Mesendoderm (in vitro differentiated cells): ENCODE results near the gene UQCC3.
"Not testable (repeated sequence)": the region's sequence is repeated elsewhere in the genome, so short reads cannot be mapped to it uniquely, and the experiment has no call there.

Source experiments
- DNase-seq: peaks from one replicate; pipeline ENCODE4 v3.0.0; 2013
- H2AK5ac ChIP-seq: 2 replicates; pipeline ENCODE4 v1.6.1; 2013; ENCODE audit warnings: low read length, inconsistent platforms
- H2BK120ac ChIP-seq: 2 replicates; pipeline ENCODE4 v1.6.1; 2013; ENCODE audit warnings: low read depth, mild to moderate bottlenecking, low read length, moderate library complexity, mixed read lengths
- H2BK15ac ChIP-seq: replicated peaks from 2 replicates; pipeline ENCODE4 v1.6.1; 2013; ENCODE audit warnings: low read depth, mild to moderate bottlenecking, moderate library complexity
- H2BK5ac ChIP-seq: 2 replicates; pipeline ENCODE4 v1.6.1; 2013; ENCODE audit warnings: low read length, inconsistent platforms
- H3K18ac ChIP-seq: 2 replicates; pipeline ENCODE4 v1.6.1; 2013; ENCODE audit warnings: mild to moderate bottlenecking, low read length, mixed read lengths
- H3K23ac ChIP-seq: one replicate; pipeline ENCODE4 v1.6.1; 2013; ENCODE audit warnings: low read length
- H3K27ac ChIP-seq: 2 replicates; pipeline ENCODE4 v1.5.1; 2013; ENCODE audit warnings: low read depth, mild to moderate bottlenecking, inconsistent platforms, low read length, moderate library complexity
- H3K27me3 ChIP-seq: 2 replicates; pipeline ENCODE4 v1.6.1; 2013; ENCODE audit warnings: low read length, control low read depth, mild to moderate bottlenecking, inconsistent platforms; ENCODE audit not compliant: insufficient read depth, poor library complexity
- H3K36me3 ChIP-seq: 2 replicates; pipeline ENCODE4 v1.6.1; 2013; ENCODE audit warnings: low read length, inconsistent platforms; ENCODE audit not compliant: control insufficient read depth, insufficient read depth
- H3K4ac ChIP-seq: one replicate; pipeline ENCODE4 v1.6.1; 2013; ENCODE audit warnings: low read depth, mild to moderate bottlenecking, low read length, moderate library complexity
- H3K4me1 ChIP-seq: 2 replicates; pipeline ENCODE4 v1.6.1; 2013; ENCODE audit warnings: low read depth, low read length, inconsistent platforms; ENCODE audit not compliant: control insufficient read depth
- H3K4me2 ChIP-seq: 2 replicates; pipeline ENCODE4 v1.6.1; 2013; ENCODE audit warnings: low read length
- H3K4me3 ChIP-seq: 2 replicates; pipeline ENCODE4 v1.5.1; 2013; ENCODE audit warnings: mild to moderate bottlenecking, low read length
- H3K56ac ChIP-seq: one replicate; pipeline ENCODE4 v1.6.1; 2013; ENCODE audit warnings: low read length
- H3K79me1 ChIP-seq: 2 replicates; pipeline ENCODE4 v1.6.1; 2013; ENCODE audit warnings: low read length, inconsistent platforms
- H3K79me2 ChIP-seq: 2 replicates; pipeline ENCODE4 v1.6.1; 2013; ENCODE audit warnings: mild to moderate bottlenecking, low read length; ENCODE audit not compliant: control insufficient read depth, insufficient read depth
- H3K9ac ChIP-seq: 2 replicates; pipeline ENCODE4 v1.6.1; 2013; ENCODE audit warnings: low read length, inconsistent platforms
- H4K5ac ChIP-seq: one replicate; pipeline ENCODE4 v1.6.1; 2013; ENCODE audit warnings: low read length
- H4K8ac ChIP-seq: one replicate; pipeline ENCODE4 v1.6.1; 2013; ENCODE audit warnings: low read depth, mild to moderate bottlenecking, control low read depth, low read length, moderate library complexity
- WGBS: extraction: QIAGEN DNeasy Blood & Tissue Kit; methylation state at CpG from one replicate; pipeline ENCODE4 v1.1.7; 2013; ENCODE audit warnings: low lambda C conversion rate, missing lambda C conversion rate; ENCODE audit not compliant: insufficient coverage; ENCODE audit errors: extremely low coverage; 5-methylcytosine and 5-hydroxymethylcytosine counted together

UQCC3 gene

GRCh38 chr11:62682518-62682917 lies 11.0 kb downstream of the UQCC3 start:
- Histone ChIP-seq H2AK5ac (no peak overlapping the region), H3K4me1 (peaks cover 3% of the 10 kb centered on the region), H3K79me2 (peaks cover 10% of the 10 kb centered on the region), H3K23ac (no peak overlapping the region), H4K8ac (no peak overlapping the region), H3K4me2 (no peak overlapping the region), H3K56ac (no peak overlapping the region), H3K79me1 (peaks cover 6% of the 10 kb centered on the region), H3K4ac (no peak overlapping the region), H3K4me3 (no peak overlapping the region), H3K9ac (no peak overlapping the region), H2BK15ac (no peak overlapping the region), H3K27me3 (no peaks in the 10 kb centered on the region), H2BK120ac (no peak overlapping the region), H3K27ac (no peak overlapping the region), H2BK5ac (no peak overlapping the region), H4K5ac (no peak overlapping the region), H3K18ac (no peak overlapping the region), H3K36me3 (no peaks in the 10 kb centered on the region)
- WGBS = no CpG with 5 or more reads among the region's 7 CpGs
- DNase-seq = no peak

GRCh38 chr11:62687508-62688396 lies 16.3 kb downstream of the UQCC3 start:
- Histone ChIP-seq H3K23ac (no peak overlapping the region), H2BK120ac (no peak overlapping the region), H3K27ac (no peak overlapping the region), H2AK5ac (no peak overlapping the region), H3K4me2 (no peak overlapping the region), H3K56ac (no peak overlapping the region), H3K36me3 (peaks cover 3% of the 10 kb centered on the region), H3K79me2 (no peaks in the 10 kb centered on the region), H3K79me1 (no peaks in the 10 kb centered on the region), H3K4me1 (no peaks in the 10 kb centered on the region), H2BK15ac (no peak overlapping the region), H4K5ac (no peak overlapping the region), H3K4me3 (no peak overlapping the region), H3K18ac (no peak overlapping the region), H3K4ac (no peak overlapping the region), H4K8ac (no peak overlapping the region), H2BK5ac (no peak overlapping the region), H3K9ac (no peak overlapping the region), H3K27me3 (no peaks in the 10 kb centered on the region)
- no peak for DNase-seq
- 100% methylated on average over 2 of the region's 74 CpGs for WGBS

- Histone ChIP-seq H3K79me2 (no peaks in the 10 kb centered on the region), H3K79me1 (no peaks in the 10 kb centered on the region), H4K5ac (no peak overlapping the region), H3K4me3 (no peak overlapping the region), H2AK5ac (no peak overlapping the region), H4K8ac (no peak overlapping the region), H3K27ac (no peak overlapping the region), H3K4me1 (no peaks in the 10 kb centered on the region), H3K4ac (no peak overlapping the region), H2BK5ac (no peak overlapping the region), H2BK15ac (no peak overlapping the region), H3K18ac (no peak overlapping the region), H3K9ac (no peak overlapping the region), H3K4me2 (no peak overlapping the region), H3K36me3 (peaks cover 3% of the 10 kb centered on the region), H3K27me3 (no peaks in the 10 kb centered on the region), H3K23ac (no peak overlapping the region), H2BK120ac (no peak overlapping the region), H3K56ac (no peak overlapping the region)
- DNase-seq = no peak
- no CpG with 5 or more reads among the region's 1 CpG for WGBS
These were observed 17.0 kb downstream of the UQCC3 start for GRCh38 chr11:62688491-62688890.

DNA sequence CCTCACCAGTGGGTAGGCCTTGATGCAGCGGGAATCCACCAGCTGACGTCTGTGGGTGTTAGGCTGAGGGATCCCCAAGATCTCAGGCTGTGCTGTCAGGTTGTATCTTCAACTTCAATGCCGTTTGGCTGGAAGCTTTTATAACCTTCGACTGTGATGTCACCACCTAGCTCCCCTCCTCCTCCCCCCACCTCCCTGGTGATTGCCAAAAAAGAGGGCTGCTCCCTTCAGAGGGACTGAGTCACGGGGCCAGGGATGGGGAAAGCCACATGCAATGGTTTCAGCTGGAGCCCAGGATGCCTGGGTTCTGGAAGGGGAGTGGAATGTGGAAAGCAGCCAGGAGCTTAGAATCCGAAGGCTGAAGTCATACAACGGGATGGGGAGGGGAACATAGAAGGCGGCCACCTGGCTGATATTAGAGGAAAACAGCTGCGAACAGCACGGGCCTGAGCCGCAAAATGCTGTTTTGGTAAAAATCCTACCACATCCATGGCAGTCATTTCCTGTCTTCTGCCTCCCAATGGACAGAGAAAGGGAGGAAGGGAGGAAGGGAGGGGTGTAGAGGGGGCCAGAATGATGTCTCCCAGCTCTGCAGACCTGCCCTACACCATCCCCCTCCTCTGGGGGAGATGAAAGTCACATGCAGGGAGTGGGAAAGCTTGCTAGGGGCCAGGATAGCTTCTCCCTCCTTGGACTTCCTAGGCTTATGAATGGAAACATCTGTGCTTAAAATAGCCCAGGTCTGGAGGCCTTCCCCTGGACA lies 18.1 kb downstream of the UQCC3 start, which contains the start of gene LRRN4CL:
Gene LRRN4CL, minus strand, starts transcription at position 110 of the 763 bp plus-strand sequence. CDS start 1,022 bp downstream, outside the sequence.
- Histone ChIP-seq H3K23ac (no peak within 1 kb of the TSS), H3K79me1 (no peaks in the 10 kb centered on the region), H3K4me2 (no peak within 1 kb of the TSS), H2BK15ac (no peak within 1 kb of the TSS), H3K9ac (no peak within 1 kb of the TSS), H4K8ac (no peak within 1 kb of the TSS), H3K18ac (no peak within 1 kb of the TSS), H2BK120ac (no peak within 1 kb of the TSS), H3K36me3 (peaks cover 4% of the 10 kb centered on the region), H2BK5ac (no peak within 1 kb of the TSS), H3K4ac (no peak within 1 kb of the TSS), H3K4me3 (no peak within 1 kb of the TSS), H3K56ac (no peak within 1 kb of the TSS), H3K27ac (no peak within 1 kb of the TSS), H4K5ac (no peak within 1 kb of the TSS), H3K4me1 (no peaks in the 10 kb centered on the region), H3K27me3 (no peaks in the 10 kb centered on the region), H3K79me2 (no peaks in the 10 kb centered on the region), H2AK5ac (no peak within 1 kb of the TSS)
- WGBS = no CpG with 5 or more reads among the region's 11 CpGs
- DNase-seq = no peak

DNA sequence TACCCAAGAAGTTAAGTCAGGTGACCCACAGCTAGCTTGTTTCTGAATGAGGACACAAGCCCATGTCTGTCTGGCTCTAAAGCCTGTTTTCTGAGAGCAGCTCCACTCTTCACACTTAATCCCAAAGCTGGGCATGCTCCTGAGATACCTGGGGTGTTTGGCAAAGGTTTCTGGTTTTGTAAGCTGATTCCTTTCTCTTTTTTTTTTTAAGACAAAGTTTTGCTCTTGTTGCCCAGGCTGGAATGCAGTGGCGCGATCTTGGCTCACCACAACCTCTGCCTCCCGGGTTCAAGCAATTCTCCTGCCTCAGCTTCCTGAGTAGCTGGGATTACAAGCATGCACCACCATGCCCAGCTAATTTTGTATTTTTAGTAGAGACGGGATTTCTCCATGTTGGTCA lies 22.2 kb downstream of the UQCC3 start:
- not testable (repeated sequence) for H4K5ac ChIP-seq, H2BK5ac ChIP-seq, H2AK5ac ChIP-seq, H3K9ac ChIP-seq, H3K23ac ChIP-seq, H3K4me2 ChIP-seq, H3K18ac ChIP-seq, H3K79me2 ChIP-seq, H4K8ac ChIP-seq, H3K56ac ChIP-seq, H3K27ac ChIP-seq, H3K4me3 ChIP-seq, H2BK15ac ChIP-seq, H3K4ac ChIP-seq, H3K79me1 ChIP-seq, H3K36me3 ChIP-seq, DNase-seq, H3K27me3 ChIP-seq, H2BK120ac ChIP-seq, H3K4me1 ChIP-seq
- WGBS = no CpG with 5 or more reads among the region's 4 CpGs
